HepG2 (cell line): ENCODE measurements around the gene CUL7. TPM values are rescaled to one million over a fixed set of nuclear protein-coding genes. Genes with fewer than 3 reads are reported as not detected.

Source experiments
- CHD2 ChIP-seq: IDR thresholded peaks from 2 replicates; pipeline ENCODE4 v1.6.1; 2011; ENCODE audit warnings: low read depth, low read length, improper control_type of control experiment
- CSRNP1 ChIP-seq: sonication (generic); formaldehyde crosslinking; IDR thresholded peaks from 2 replicates; pipeline ENCODE4 v1.8.1; 2023; ENCODE audit warnings: mild to moderate bottlenecking, missing genetic modification reagents
- FOXP4 ChIP-seq: sonication (generic); formaldehyde crosslinking; IDR thresholded peaks from 2 replicates; pipeline ENCODE4 v1.4.0; 2020; ENCODE audit warnings: missing genetic modification reagents
- GMEB2 ChIP-seq: IDR thresholded peaks from 2 replicates; pipeline ENCODE4 v1.6.1; 2016; ENCODE audit warnings: missing biosample characterization, missing genetic modification reagents, low read depth
- MEIS1 ChIP-seq: sonication (generic); formaldehyde crosslinking; IDR thresholded peaks from 2 replicates; pipeline ENCODE4 v1.9.0; 2021; ENCODE audit warnings: mild to moderate bottlenecking, missing genetic modification reagents, moderate library complexity, borderline replicate concordance
- REST ChIP-seq, 2 experiments: IDR thresholded peaks; 2 replicates each; pipeline ENCODE4 v1.6.1; 2011 to 2012; ENCODE audit warnings: low read length in 2 of 2, borderline replicate concordance in 1 of 2, low read depth in 1 of 2, mild to moderate bottlenecking in 1 of 2, moderate library complexity in 1 of 2
- ZNF335 ChIP-seq: sonication (generic); formaldehyde crosslinking; IDR thresholded peaks from 2 replicates; pipeline ENCODE4 v1.4.0; 2020; ENCODE audit warnings: missing genetic modification reagents
- ZNF549 ChIP-seq: sonication (generic); formaldehyde crosslinking; IDR thresholded peaks from 2 replicates; pipeline ENCODE4 v1.5.0; 2020; ENCODE audit warnings: missing genetic modification reagents
- ZNF597 ChIP-seq: sonication (generic); formaldehyde crosslinking; IDR thresholded peaks from 2 replicates; pipeline ENCODE4 v1.5.0; 2020; ENCODE audit warnings: missing genetic modification reagents
- ZNF614 ChIP-seq: IDR thresholded peaks from 2 replicates; pipeline ENCODE4 v1.6.1; 2018; ENCODE audit warnings: missing biosample characterization, missing genetic modification reagents, inconsistent platforms, borderline replicate concordance
- ZNF660 ChIP-seq: sonication (generic); formaldehyde crosslinking; IDR thresholded peaks from 2 replicates; pipeline ENCODE4 v1.5.1; 2020; ENCODE audit warnings: mild to moderate bottlenecking, low read depth, missing genetic modification reagents, borderline replicate concordance
- ZNF720 ChIP-seq: sonication (generic); formaldehyde crosslinking; IDR thresholded peaks from 2 replicates; pipeline ENCODE4 v1.4.0; 2020; ENCODE audit warnings: missing genetic modification reagents
- polyA plus RNA-seq, 8 experiments: library from polyadenylated mRNA; depleted of rRNA in 3 of 8; stranded (reverse) in 7 of 8; unstranded in 1 of 8; fragments of >200 nt; fragmentation: Illumina TruSeq in 4 of 8; extraction: Trizol in 4 of 8; gene quantifications; 2 replicates each; pipeline versions ENCODE4 v1.2.1 to v1.2.3, GENCODE V29; 2011 to 2016; ENCODE audit warnings: low read depth in 4 of 8, missing spikeins in 1 of 8, mixed read lengths in 1 of 8; ENCODE audit not compliant: insufficient read depth in 1 of 8
- total RNA-seq, 5 experiments: library from RNA; depleted of rRNA; stranded (reverse); fragments of >200 nt; fragmentation: Illumina TruSeq; extraction: Trizol; gene quantifications; 2 replicates each; pipeline ENCODE4 v1.2.3, GENCODE V29; 2016; ENCODE audit warnings: low read depth in 1 of 5

CUL7 gene
- total and polyA plus RNA-seq, 2 of the 13 experiments (the other 11 are each of a cell fraction or from before 2014, with no cell fraction given), result 32.0 to 60.7 TPM

GRCh38 chr6:43093436-43094289 lies 40.0 kb upstream of the CUL7 start (continued):
- TF ChIP-seq REST (IDR thresholded peaks at IDR 0.05; ENCODE audit: borderline replicate concordance in 1 of 2, low read depth in 1 of 2, low read length in 2 of 2), result no peak
- TF ChIP-seq ZNF614 (CRISPR knock-in tag), result no peak
- no peak for TF ChIP-seq ZNF720 (CRISPR knock-in tag)
- no peak for TF ChIP-seq MEIS1 (CRISPR knock-in tag)
- no peak for TF ChIP-seq CHD2
- TF ChIP-seq CSRNP1, result no peak
- TF ChIP-seq FOXP4, result no peak; the same call in 1 of the 2 replicates
- no peak for TF ChIP-seq ZNF660
- no peak for TF ChIP-seq ZNF335
- no peak for TF ChIP-seq ZNF597 (CRISPR knock-in tag)
- TF ChIP-seq GMEB2 (CRISPR knock-in tag), result no peak
- no peak for TF ChIP-seq ZNF549 (CRISPR knock-in tag)
